IPS-18a (cell line): Measurements from ENCODE around the gene HOXB7.

Source experiments
- H3K27ac ChIP-seq: one replicate; pipeline ENCODE4 v1.5.1; 2013; ENCODE audit warnings: low read length
- H3K27me3 ChIP-seq: one replicate; pipeline ENCODE4 v1.6.1; 2013; ENCODE audit warnings: mild to moderate bottlenecking, low read length; ENCODE audit not compliant: control insufficient read depth, insufficient read depth
- H3K36me3 ChIP-seq: one replicate; pipeline ENCODE4 v1.6.1; 2013; ENCODE audit warnings: low read depth, low read length; ENCODE audit not compliant: control insufficient read depth
- H3K4me1 ChIP-seq: one replicate; pipeline ENCODE4 v1.6.1; 2013; ENCODE audit warnings: low read depth, low read length; ENCODE audit not compliant: control insufficient read depth
- H3K4me3 ChIP-seq: one replicate; pipeline ENCODE4 v1.5.1; 2013; ENCODE audit warnings: low read length
- H3K9ac ChIP-seq: one replicate; pipeline ENCODE4 v1.6.1; 2013; ENCODE audit warnings: mild to moderate bottlenecking, low read length, moderate library complexity
- H3K9me3 ChIP-seq: one replicate; pipeline ENCODE4 v1.6.1; 2013; ENCODE audit warnings: low read depth, low read length; ENCODE audit not compliant: control insufficient read depth

Gene HOXB7

GRCh38 chr17:48618256-48618896 is 7.6 kb upstream of the HOXB7 start:
- H3K36me3 ChIP-seq, result no peaks in the 10 kb centered on the region
- H3K27me3 ChIP-seq, result peaks cover 100% of the 10 kb centered on the region
- H3K9me3 ChIP-seq, result no peaks in the 10 kb centered on the region
- no peaks in the 10 kb centered on the region for H3K4me1 ChIP-seq
- peak overlapping the region; percentile 4 for H3K4me3 ChIP-seq
- no peak overlapping the region for H3K9ac ChIP-seq
- no peak overlapping the region for H3K27ac ChIP-seq

GRCh38 chr17:48617471-48618255 is 6.8 kb upstream of the HOXB7 start:
- Histone ChIP-seq H3K27ac (no peak overlapping the region), H3K4me1 (no peaks in the 10 kb centered on the region), H3K36me3 (no peaks in the 10 kb centered on the region), H3K9me3 (no peaks in the 10 kb centered on the region), H3K4me3 (no peak overlapping the region), H3K27me3 (peaks cover 100% of the 10 kb centered on the region), H3K9ac (no peak overlapping the region)

- Histone ChIP-seq H3K4me3 (no peak overlapping the region), H3K27me3 (peaks cover 100% of the 10 kb centered on the region), H3K27ac (no peak overlapping the region), H3K9me3 (no peaks in the 10 kb centered on the region), H3K9ac (no peak overlapping the region), H3K36me3 (no peaks in the 10 kb centered on the region), H3K4me1 (no peaks in the 10 kb centered on the region)
These were observed 6.1 kb upstream of the HOXB7 start for GRCh38 chr17:48616717-48617470.

GRCh38 chr17:48615963-48616716 is 5.3 kb upstream of the HOXB7 start:
- no peaks in the 10 kb centered on the region for H3K9me3 ChIP-seq
- no peaks in the 10 kb centered on the region for H3K36me3 ChIP-seq
- H3K27me3 ChIP-seq, result peaks cover 100% of the 10 kb centered on the region
- no peak overlapping the region for H3K9ac ChIP-seq
- H3K27ac ChIP-seq, result no peak overlapping the region
- H3K4me1 ChIP-seq, result no peaks in the 10 kb centered on the region
- H3K4me3 ChIP-seq, result no peak overlapping the region

GRCh38 chr17:48615047-48615962 is 4.5 kb upstream of the HOXB7 start, which contains the start of gene HOXB8:
Gene HOXB8 (minus strand): TSS chr17:48615292. CDS start chr17:48614704, 588 bp downstream.
- peaks cover 100% of the 10 kb centered on the region for H3K27me3 ChIP-seq
- H3K4me3 ChIP-seq, result no peak within 1 kb of the TSS
- no peak within 1 kb of the TSS for H3K9ac ChIP-seq
- H3K9me3 ChIP-seq, result no peaks in the 10 kb centered on the region
- no peak within 1 kb of the TSS for H3K27ac ChIP-seq
- peaks cover 3% of the 10 kb centered on the region for H3K4me1 ChIP-seq
- H3K36me3 ChIP-seq, result no peaks in the 10 kb centered on the region

- H3K4me3 ChIP-seq, result no peak overlapping the region
- peaks cover 3% of the 10 kb centered on the region for H3K4me1 ChIP-seq
- no peaks in the 10 kb centered on the region for H3K36me3 ChIP-seq
- H3K27ac ChIP-seq, result no peak overlapping the region
- H3K27me3 ChIP-seq, result peaks cover 100% of the 10 kb centered on the region
- no peak overlapping the region for H3K9ac ChIP-seq
- no peaks in the 10 kb centered on the region for H3K9me3 ChIP-seq
These were observed 3.3 kb upstream of the HOXB7 start for GRCh38 chr17:48613862-48614694.

- Histone ChIP-seq H3K9me3 (no peaks in the 10 kb centered on the region), H3K4me1 (peaks cover 3% of the 10 kb centered on the region), H3K36me3 (no peaks in the 10 kb centered on the region), H3K4me3 (peak overlapping the region; percentile 14), H3K27ac (no peak overlapping the region), H3K9ac (no peak overlapping the region), H3K27me3 (peaks cover 100% of the 10 kb centered on the region)
These were observed 2.3 kb upstream of the HOXB7 start for GRCh38 chr17:48612854-48613691.

- Histone ChIP-seq H3K4me1 (peaks cover 3% of the 10 kb centered on the region), H3K36me3 (no peaks in the 10 kb centered on the region), H3K9me3 (no peaks in the 10 kb centered on the region), H3K27ac (no peak overlapping the region), H3K27me3 (peaks cover 100% of the 10 kb centered on the region), H3K9ac (no peak overlapping the region), H3K4me3 (no peak overlapping the region)
These were observed 1.6 kb upstream of the HOXB7 start for GRCh38 chr17:48612456-48612853.

- Histone ChIP-seq H3K9me3 (no peaks in the 10 kb centered on the region), H3K27ac (no peak overlapping the region), H3K4me1 (peaks cover 3% of the 10 kb centered on the region), H3K27me3 (peaks cover 100% of the 10 kb centered on the region), H3K4me3 (no peak overlapping the region), H3K9ac (no peak overlapping the region), H3K36me3 (no peaks in the 10 kb centered on the region)
These were observed 1.1 kb upstream of the HOXB7 start for GRCh38 chr17:48611681-48612455.
